GM21723 (cell line): ENCODE results near the gene ANKRD2.
"Not testable (repeated sequence)": the region's sequence is repeated elsewhere in the genome, so short reads cannot be mapped to it uniquely, and the experiment has no call there.

Source experiments
- ATAC-seq: cut with Tn5 transposase; IDR thresholded peaks from one replicate; pipeline ENCODE4 v1.9.1; 2021; ENCODE audit warnings: mild to moderate bottlenecking, moderate library complexity; ENCODE audit not compliant: unreplicated experiment

ANKRD2 gene

GRCh38 chr10:97572214-97572989, at the start of gene ANKRD2:
Gene ANKRD2 (plus strand): TSS chr10:97572779. CDS start chr10:97572789, 10 bp downstream.
- no peak for ATAC-seq

GRCh38 chr10:97522937-97523336, 49.6 kb upstream of the ANKRD2 start:
- ATAC-seq: no peak

- ATAC-seq: no peak
These were observed 47.5 kb upstream of the ANKRD2 start for GRCh38 chr10:97525086-97525485.

GRCh38 chr10:97525683-97526110, 46.9 kb upstream of the ANKRD2 start:
- no peak for ATAC-seq

GRCh38 chr10:97528876-97529275, 43.7 kb upstream of the ANKRD2 start:
- not testable (repeated sequence) for ATAC-seq

- no peak for ATAC-seq
These were observed 42.7 kb upstream of the ANKRD2 start for GRCh38 chr10:97529685-97530465.

GRCh38 chr10:97531401-97531986, 41.1 kb upstream of the ANKRD2 start:
- no peak for ATAC-seq

- ATAC-seq: no peak
These were observed 39.5 kb upstream of the ANKRD2 start for GRCh38 chr10:97532935-97533671.

GRCh38 chr10:97533888-97534287, 38.7 kb upstream of the ANKRD2 start:
- no peak for ATAC-seq

GRCh38 chr10:97534746-97535367, 37.7 kb upstream of the ANKRD2 start:
- ATAC-seq: no peak

- no peak for ATAC-seq
These were observed 35.3 kb upstream of the ANKRD2 start for GRCh38 chr10:97537186-97537869.

- no peak for ATAC-seq
These were observed 34.2 kb upstream of the ANKRD2 start for GRCh38 chr10:97538411-97538810.

- no peak for ATAC-seq
These were observed 33.7 kb upstream of the ANKRD2 start for GRCh38 chr10:97538839-97539238.

GRCh38 chr10:97539523-97540200, 32.9 kb upstream of the ANKRD2 start:
- no peak for ATAC-seq

GRCh38 chr10:97540669-97541500, 31.7 kb upstream of the ANKRD2 start:
- no peak for ATAC-seq

GRCh38 chr10:97542169-97543024, 30.2 kb upstream of the ANKRD2 start:
- no peak for ATAC-seq

GRCh38 chr10:97543025-97543546, 29.5 kb upstream of the ANKRD2 start:
- ATAC-seq: no peak
